Stomach (tissue), 4 donors: ENCODE data around the gene TBC1D4.
A peak's percentile ranks its signal among the peaks of the same experiment; 100 is the strongest.

ENCODE experiments used
- EP300 ChIP-seq: sonication (generic); formaldehyde crosslinking; IDR thresholded peaks from one replicate; pipeline ENCODE4 v1.6.1; 2017; ENCODE audit warnings: antibody characterized with exemption
- POLR2A ChIP-seq, 4 donors: fragments of 450-650 bp; IDR thresholded peaks; one replicate each; pipeline ENCODE4 v1.6.1; 2016; ENCODE audit warnings: antibody characterized with exemption in 4 of 4, control low read depth in 2 of 4, mild to moderate bottlenecking in 1 of 4, moderate library complexity in 1 of 4
- POLR2AphosphoS5 ChIP-seq, 3 donors: sonication (generic); formaldehyde crosslinking; IDR thresholded peaks; one replicate each; pipeline ENCODE4 v1.6.1; 2016; ENCODE audit warnings: antibody characterized with exemption in 3 of 3
- TF ChIP-seq, protein P1 (sequence below), 7 experiments: fragments of 450-650 bp in 4 of 7; fragments of 200-600 bp in 3 of 7; sonication (generic) in 3 of 7; IDR thresholded peaks; one replicate each; pipeline ENCODE4 v1.5.1; 2016 to 2019; ENCODE audit warnings: antibody characterized with exemption in 7 of 7, control low read depth in 2 of 7, mild to moderate bottlenecking in 1 of 7

DNA sequence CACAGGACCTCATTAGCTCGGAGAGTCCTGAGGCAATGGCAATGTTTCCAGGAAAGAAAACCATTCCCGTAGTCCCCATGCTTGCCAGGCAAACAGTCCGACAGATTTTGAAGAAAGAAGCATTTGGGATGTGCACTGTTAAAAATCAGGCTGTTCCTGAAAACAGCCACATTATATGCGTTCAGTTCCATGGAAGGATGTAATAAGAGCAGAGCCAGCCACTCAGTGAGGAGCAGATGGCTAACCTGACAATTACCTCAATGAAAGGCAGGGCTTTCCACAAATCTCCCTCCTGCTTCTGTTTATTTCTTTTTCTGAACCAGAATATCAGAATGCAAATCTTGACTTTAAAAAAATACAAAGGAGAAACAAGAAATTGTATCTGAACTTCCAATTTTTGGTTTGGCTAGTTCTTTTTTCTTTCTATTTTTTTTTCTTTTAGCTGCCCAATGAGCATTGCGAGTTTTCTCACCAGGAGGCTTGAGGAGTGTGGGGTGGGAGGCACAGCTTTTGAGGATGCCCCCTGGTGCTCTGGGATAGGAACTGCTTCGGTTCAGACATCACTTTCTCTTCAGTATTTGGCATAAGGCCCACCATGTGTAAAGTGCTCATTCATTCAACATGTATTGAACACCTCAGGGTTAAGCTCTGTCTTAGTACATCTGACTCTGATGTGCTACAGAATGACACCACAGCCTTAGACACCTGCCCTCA lies 124.2 kb downstream of the TBC1D4 start:
- TF ChIP-seq, protein P1, sequence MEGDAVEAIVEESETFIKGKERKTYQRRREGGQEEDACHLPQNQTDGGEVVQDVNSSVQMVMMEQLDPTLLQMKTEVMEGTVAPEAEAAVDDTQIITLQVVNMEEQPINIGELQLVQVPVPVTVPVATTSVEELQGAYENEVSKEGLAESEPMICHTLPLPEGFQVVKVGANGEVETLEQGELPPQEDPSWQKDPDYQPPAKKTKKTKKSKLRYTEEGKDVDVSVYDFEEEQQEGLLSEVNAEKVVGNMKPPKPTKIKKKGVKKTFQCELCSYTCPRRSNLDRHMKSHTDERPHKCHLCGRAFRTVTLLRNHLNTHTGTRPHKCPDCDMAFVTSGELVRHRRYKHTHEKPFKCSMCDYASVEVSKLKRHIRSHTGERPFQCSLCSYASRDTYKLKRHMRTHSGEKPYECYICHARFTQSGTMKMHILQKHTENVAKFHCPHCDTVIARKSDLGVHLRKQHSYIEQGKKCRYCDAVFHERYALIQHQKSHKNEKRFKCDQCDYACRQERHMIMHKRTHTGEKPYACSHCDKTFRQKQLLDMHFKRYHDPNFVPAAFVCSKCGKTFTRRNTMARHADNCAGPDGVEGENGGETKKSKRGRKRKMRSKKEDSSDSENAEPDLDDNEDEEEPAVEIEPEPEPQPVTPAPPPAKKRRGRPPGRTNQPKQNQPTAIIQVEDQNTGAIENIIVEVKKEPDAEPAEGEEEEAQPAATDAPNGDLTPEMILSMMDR (IDR thresholded peaks at IDR 0.05) = peak in 5 of 7 experiments; percentile 15 to 49 (median 41)
- TF ChIP-seq POLR2A (IDR thresholded peaks at IDR 0.05) (no peak), POLR2AphosphoS5 (IDR thresholded peaks at IDR 0.05) (no peak), EP300 (no peak)
